NB4 (cell line): ENCODE results near the gene CCDC186.
"Not testable (repeated sequence)": the region's sequence is repeated elsewhere in the genome, so short reads cannot be mapped to it uniquely, and the experiment has no call there.

Experiments
- DNase-seq: peaks from one replicate; pipeline ENCODE4 v3.0.0; 2010; ENCODE audit warnings: low read depth
- H3K4me3 ChIP-seq: one replicate; pipeline ENCODE4 v1.5.1; 2011; ENCODE audit warnings: mild to moderate bottlenecking, low read depth, low read length, moderate library complexity
- MYC ChIP-seq: IDR thresholded peaks from 2 replicates; pipeline ENCODE4 v1.6.1; 2011; ENCODE audit warnings: low read depth, low read length
- POLR2A ChIP-seq: IDR thresholded peaks from 2 replicates; pipeline ENCODE4 v1.6.1; 2011; ENCODE audit warnings: mild to moderate bottlenecking; ENCODE audit not compliant: insufficient read length; ENCODE audit errors: extremely low read depth
- TF ChIP-seq, protein P1 (sequence below): IDR thresholded peaks from one replicate; pipeline ENCODE4 v1.5.1; 2012; ENCODE audit warnings: low read depth, low read length
- TF ChIP-seq, protein P2 (sequence below): IDR thresholded peaks from 2 replicates; pipeline ENCODE4 v1.6.1; 2011; ENCODE audit warnings: low read depth, low read length

Gene CCDC186

DNA sequence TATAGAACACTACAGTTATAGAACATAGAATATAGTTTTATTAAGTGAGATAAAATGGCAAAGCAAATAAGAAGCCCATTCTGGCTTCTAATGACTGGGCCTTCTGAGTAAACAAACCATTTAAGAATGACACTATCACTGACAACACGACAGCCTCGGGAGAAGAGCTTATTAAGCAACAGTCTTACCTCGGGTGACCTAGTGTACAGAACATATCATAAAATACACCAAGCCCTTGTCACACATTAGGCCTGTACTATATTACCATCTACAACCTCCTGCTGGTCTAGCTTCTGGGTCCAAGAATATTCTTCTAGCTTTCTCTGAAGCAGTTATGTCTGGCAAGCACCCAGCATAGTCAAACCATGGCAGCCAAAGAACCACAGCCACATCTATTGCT lies 32.0 kb downstream of the CCDC186 start:
- no peak for DNase-seq
- TF ChIP-seq, protein P1, sequence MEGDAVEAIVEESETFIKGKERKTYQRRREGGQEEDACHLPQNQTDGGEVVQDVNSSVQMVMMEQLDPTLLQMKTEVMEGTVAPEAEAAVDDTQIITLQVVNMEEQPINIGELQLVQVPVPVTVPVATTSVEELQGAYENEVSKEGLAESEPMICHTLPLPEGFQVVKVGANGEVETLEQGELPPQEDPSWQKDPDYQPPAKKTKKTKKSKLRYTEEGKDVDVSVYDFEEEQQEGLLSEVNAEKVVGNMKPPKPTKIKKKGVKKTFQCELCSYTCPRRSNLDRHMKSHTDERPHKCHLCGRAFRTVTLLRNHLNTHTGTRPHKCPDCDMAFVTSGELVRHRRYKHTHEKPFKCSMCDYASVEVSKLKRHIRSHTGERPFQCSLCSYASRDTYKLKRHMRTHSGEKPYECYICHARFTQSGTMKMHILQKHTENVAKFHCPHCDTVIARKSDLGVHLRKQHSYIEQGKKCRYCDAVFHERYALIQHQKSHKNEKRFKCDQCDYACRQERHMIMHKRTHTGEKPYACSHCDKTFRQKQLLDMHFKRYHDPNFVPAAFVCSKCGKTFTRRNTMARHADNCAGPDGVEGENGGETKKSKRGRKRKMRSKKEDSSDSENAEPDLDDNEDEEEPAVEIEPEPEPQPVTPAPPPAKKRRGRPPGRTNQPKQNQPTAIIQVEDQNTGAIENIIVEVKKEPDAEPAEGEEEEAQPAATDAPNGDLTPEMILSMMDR = no peak
- no peak for TF ChIP-seq MYC
- no peak for TF ChIP-seq POLR2A
- TF ChIP-seq, protein P2, sequence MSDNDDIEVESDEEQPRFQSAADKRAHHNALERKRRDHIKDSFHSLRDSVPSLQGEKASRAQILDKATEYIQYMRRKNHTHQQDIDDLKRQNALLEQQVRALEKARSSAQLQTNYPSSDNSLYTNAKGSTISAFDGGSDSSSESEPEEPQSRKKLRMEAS = no peak
- no peak overlapping the region for H3K4me3 ChIP-seq

DNA sequence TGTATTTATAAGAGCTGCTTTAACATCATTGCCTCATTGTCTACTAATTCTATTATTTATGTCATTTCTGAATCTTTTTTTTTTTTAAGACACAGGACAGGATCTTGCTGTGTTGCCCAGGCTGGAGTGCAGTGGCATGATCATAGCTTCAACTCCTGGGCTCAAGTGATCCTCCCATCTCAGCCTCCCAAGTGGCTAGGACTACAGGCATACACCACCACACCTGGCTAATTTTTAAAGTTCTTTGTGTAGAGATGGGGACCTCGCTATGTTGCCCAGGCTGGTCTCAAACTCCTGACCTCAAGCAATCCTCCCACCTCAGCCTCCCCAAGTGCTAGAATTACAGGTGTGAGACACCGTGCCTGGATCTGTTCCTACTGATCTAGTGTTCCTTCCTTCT lies 33.2 kb downstream of the CCDC186 start:
- not testable (repeated sequence) for DNase-seq, H3K4me3 ChIP-seq

DNA sequence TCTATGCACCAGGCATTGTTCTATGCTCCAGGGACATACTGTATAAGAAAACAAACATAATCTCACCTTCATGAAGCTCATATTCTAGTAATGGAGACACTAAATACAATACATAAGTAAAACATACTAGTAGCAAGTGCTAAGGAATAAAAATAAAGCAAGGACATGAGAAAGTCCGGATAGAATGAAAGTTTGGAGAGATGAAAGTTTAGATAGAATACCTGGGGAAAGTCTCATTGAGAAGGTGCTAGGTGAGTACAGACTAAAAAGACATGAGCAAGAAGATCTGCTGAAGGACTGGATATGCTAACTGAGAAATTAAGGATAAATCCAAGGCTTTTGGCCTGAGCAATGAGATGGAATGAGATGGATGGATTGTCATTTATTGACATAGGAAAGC lies 34.0 kb downstream of the CCDC186 start:
- no peak overlapping the region for H3K4me3 ChIP-seq
- TF ChIP-seq, protein P2 = no peak
- TF ChIP-seq MYC = no peak
- TF ChIP-seq, protein P1 = no peak
- no peak for TF ChIP-seq POLR2A
- no peak for DNase-seq

DNA sequence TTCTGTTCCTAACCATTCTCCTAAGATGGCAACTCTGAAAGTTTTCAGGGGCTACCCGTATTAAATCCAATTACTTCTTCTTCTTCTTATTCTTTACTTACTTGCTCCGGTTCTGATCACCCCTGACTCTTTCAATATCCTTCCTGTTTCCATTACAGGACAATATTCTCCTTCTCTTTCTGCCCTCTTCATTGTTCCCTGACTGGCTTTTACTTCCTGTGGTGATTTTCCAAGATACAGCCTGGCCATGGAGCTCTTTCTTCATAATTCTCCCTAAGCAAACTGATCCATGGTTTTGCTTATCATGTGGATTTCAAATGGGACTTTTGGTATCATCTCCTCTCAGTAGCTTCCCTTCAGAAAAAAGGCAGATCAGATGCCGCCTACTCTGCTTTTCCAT lies 35.4 kb downstream of the CCDC186 start:
- no peak overlapping the region for H3K4me3 ChIP-seq
- DNase-seq = no peak
- TF ChIP-seq MYC (no peak), POLR2A (no peak)
- TF ChIP-seq, protein P1 = no peak
- TF ChIP-seq, protein P2 = no peak

DNA sequence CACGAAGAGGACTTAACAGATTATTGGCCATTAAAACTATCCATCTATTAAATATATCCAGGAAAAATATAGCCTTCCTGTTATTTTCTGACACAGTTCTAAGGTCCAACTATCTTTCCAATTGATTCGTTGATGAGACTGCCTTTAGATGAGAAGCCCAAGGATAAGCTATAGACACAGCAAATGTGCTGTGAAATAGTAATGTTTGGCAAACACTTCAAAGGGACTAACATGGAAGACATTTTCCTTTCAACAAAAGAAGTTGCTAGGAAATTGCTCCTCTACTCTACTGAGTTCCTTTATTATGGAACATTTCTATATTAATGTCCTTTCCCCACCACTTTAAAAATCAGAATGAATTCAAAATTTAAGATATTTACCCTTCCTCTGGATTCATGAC lies 38.5 kb downstream of the CCDC186 start:
- no peak for DNase-seq
- H3K4me3 ChIP-seq = no peak overlapping the region
- TF ChIP-seq, protein P2 = no peak
- no peak for TF ChIP-seq POLR2A
- TF ChIP-seq, protein P1 = no peak
- TF ChIP-seq MYC = no peak

DNA sequence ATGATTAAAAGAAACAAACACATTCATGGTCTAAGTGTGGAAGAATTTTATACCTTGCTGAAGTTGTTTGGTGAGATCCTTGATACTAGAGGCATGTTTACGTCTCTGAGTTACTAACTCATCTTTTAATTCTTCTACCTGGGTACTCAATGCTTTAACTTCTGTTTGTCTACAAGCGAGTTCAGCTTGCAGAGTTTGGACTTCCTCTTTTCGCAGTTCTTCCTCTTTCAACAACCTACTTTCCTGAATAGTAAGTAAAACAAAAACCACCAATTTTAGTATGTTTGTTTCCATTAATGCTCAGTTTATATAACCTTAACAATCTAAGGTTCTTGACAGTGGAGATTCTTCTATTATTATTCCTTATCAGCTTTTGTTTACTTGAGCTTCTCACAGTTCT lies 42.9 kb downstream of the CCDC186 start:
- H3K4me3 ChIP-seq = no peak overlapping the region
- DNase-seq = peak; percentile 73
- TF ChIP-seq, protein P1 = no peak
- TF ChIP-seq, protein P2 = no peak
- no peak for TF ChIP-seq POLR2A
